ENCODE measurements around the gene SLITRK4.

DNA sequence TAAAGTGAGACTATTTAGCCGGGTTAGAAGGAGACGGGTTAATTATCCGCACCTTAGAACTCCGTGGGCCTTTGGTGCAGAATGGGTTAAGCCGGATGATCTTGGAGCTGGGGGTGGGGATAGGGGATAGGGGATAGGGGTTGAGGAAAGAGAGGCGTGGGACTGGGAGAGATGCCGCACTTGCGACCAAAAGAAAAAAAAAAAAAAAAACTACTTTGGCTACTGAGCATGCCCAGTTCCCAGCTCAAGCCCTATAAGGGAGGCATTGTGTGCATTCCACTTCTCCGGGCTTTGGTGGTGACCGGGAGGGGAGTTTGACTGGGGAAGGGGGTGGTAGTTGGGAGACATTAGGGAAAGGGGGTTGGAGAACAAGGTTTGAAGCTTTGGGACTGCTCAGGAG, at the start of gene SLITRK4:
- TF ChIP-seq, protein P1, sequence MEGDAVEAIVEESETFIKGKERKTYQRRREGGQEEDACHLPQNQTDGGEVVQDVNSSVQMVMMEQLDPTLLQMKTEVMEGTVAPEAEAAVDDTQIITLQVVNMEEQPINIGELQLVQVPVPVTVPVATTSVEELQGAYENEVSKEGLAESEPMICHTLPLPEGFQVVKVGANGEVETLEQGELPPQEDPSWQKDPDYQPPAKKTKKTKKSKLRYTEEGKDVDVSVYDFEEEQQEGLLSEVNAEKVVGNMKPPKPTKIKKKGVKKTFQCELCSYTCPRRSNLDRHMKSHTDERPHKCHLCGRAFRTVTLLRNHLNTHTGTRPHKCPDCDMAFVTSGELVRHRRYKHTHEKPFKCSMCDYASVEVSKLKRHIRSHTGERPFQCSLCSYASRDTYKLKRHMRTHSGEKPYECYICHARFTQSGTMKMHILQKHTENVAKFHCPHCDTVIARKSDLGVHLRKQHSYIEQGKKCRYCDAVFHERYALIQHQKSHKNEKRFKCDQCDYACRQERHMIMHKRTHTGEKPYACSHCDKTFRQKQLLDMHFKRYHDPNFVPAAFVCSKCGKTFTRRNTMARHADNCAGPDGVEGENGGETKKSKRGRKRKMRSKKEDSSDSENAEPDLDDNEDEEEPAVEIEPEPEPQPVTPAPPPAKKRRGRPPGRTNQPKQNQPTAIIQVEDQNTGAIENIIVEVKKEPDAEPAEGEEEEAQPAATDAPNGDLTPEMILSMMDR (IDR thresholded peaks at IDR 0.05; ENCODE audit: low read depth, low read length, missing input control): no peak
- TF ChIP-seq YY1 (IDR thresholded peaks at IDR 0.05) (no peak), TAF1 (conservative IDR thresholded peaks at IDR 0.05) (no peak), JUND (IDR thresholded peaks at IDR 0.05) (no peak), RAD21 (IDR thresholded peaks at IDR 0.05) (no peak), GABPA (IDR thresholded peaks at IDR 0.05 in 1 of 2, conservative IDR thresholded peaks at IDR 0.05 in 1 of 2) (no peak), SP1 (IDR thresholded peaks at IDR 0.05) (no peak), HNF4A (conservative IDR thresholded peaks at IDR 0.05) (no peak), EGR1 (IDR thresholded peaks at IDR 0.05; ENCODE audit: low read depth in 2 of 2) (no peak), FOXA1 (IDR thresholded peaks at IDR 0.05) (no peak), RXRA (IDR thresholded peaks at IDR 0.05) (no peak)
- TF ChIP-seq, protein P2, sequence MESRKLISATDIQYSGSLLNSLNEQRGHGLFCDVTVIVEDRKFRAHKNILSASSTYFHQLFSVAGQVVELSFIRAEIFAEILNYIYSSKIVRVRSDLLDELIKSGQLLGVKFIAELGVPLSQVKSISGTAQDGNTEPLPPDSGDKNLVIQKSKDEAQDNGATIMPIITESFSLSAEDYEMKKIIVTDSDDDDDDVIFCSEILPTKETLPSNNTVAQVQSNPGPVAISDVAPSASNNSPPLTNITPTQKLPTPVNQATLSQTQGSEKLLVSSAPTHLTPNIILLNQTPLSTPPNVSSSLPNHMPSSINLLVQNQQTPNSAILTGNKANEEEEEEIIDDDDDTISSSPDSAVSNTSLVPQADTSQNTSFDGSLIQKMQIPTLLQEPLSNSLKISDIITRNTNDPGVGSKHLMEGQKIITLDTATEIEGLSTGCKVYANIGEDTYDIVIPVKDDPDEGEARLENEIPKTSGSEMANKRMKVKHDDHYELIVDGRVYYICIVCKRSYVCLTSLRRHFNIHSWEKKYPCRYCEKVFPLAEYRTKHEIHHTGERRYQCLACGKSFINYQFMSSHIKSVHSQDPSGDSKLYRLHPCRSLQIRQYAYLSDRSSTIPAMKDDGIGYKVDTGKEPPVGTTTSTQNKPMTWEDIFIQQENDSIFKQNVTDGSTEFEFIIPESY (IDR thresholded peaks at IDR 0.05): no peak
- TF ChIP-seq, protein P3, sequence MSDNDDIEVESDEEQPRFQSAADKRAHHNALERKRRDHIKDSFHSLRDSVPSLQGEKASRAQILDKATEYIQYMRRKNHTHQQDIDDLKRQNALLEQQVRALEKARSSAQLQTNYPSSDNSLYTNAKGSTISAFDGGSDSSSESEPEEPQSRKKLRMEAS (IDR thresholded peaks at IDR 0.05): no peak
- TF ChIP-seq, protein P4, sequence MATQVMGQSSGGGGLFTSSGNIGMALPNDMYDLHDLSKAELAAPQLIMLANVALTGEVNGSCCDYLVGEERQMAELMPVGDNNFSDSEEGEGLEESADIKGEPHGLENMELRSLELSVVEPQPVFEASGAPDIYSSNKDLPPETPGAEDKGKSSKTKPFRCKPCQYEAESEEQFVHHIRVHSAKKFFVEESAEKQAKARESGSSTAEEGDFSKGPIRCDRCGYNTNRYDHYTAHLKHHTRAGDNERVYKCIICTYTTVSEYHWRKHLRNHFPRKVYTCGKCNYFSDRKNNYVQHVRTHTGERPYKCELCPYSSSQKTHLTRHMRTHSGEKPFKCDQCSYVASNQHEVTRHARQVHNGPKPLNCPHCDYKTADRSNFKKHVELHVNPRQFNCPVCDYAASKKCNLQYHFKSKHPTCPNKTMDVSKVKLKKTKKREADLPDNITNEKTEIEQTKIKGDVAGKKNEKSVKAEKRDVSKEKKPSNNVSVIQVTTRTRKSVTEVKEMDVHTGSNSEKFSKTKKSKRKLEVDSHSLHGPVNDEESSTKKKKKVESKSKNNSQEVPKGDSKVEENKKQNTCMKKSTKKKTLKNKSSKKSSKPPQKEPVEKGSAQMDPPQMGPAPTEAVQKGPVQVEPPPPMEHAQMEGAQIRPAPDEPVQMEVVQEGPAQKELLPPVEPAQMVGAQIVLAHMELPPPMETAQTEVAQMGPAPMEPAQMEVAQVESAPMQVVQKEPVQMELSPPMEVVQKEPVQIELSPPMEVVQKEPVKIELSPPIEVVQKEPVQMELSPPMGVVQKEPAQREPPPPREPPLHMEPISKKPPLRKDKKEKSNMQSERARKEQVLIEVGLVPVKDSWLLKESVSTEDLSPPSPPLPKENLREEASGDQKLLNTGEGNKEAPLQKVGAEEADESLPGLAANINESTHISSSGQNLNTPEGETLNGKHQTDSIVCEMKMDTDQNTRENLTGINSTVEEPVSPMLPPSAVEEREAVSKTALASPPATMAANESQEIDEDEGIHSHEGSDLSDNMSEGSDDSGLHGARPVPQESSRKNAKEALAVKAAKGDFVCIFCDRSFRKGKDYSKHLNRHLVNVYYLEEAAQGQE (IDR thresholded peaks at IDR 0.05): no peak

All from liver (tissue), 3 donors.